Esophagus muscularis mucosa (tissue), 4 donors: ENCODE results near the gene SLC9A6. TPM values are rescaled to one million over a fixed set of nuclear protein-coding genes. Genes with fewer than 3 reads are reported as not detected.

Source experiments
- DNase-seq: peaks from one replicate; pipeline ENCODE4 v3.0.0-alpha.2; 2017; ENCODE audit errors: extremely low spot score
- H3K27ac ChIP-seq, 4 donors: fragments of 200-600 bp; sonication (generic); replicated peaks in 1 of 4; 1 replicate in 3 of 4; 2 replicates in 1 of 4; pipeline ENCODE4 v1.5.1; 2016 to 2019; ENCODE audit warnings: mild to moderate bottlenecking in 1 of 4
- H3K27me3 ChIP-seq, 4 donors: fragments of 200-600 bp; sonication (generic); one replicate each; pipeline versions ENCODE4 v1.5.1 to v1.6.0; 2016 to 2019
- H3K36me3 ChIP-seq, 4 donors: fragments of 200-600 bp; sonication (generic); one replicate each; pipeline ENCODE4 v1.5.1; 2016 to 2019
- H3K4me1 ChIP-seq, 4 donors: fragments of 200-600 bp; sonication (generic); one replicate each; pipeline ENCODE4 v1.5.1; 2016 to 2019
- H3K4me3 ChIP-seq, 4 donors: fragments of 200-600 bp; sonication (generic); 1 replicate in 2 of 4; 2 replicates in 2 of 4; pipeline ENCODE4 v1.5.1; 2016 to 2019; ENCODE audit warnings: mild to moderate bottlenecking in 4 of 4, moderate library complexity in 1 of 4
- H3K9me3 ChIP-seq, 4 donors: fragments of 200-600 bp; sonication (generic); 1 replicate in 3 of 4; 2 replicates in 1 of 4; pipeline ENCODE4 v1.5.1; 2016 to 2019
- CTCF ChIP-seq, 3 experiments: fragments of 200-600 bp in 2 of 3; fragments of 450-650 bp in 1 of 3; sonication (generic) in 2 of 3; IDR thresholded peaks; one replicate each; pipeline ENCODE4 v1.5.1; 2017 to 2019; ENCODE audit warnings: antibody characterized with exemption in 3 of 3, mild to moderate bottlenecking in 2 of 3, moderate library complexity in 1 of 3
- EP300 ChIP-seq: sonication (generic); formaldehyde crosslinking; IDR thresholded peaks from one replicate; pipeline ENCODE4 v1.6.1; 2017; ENCODE audit warnings: antibody characterized with exemption
- POLR2A ChIP-seq: fragments of 450-650 bp; IDR thresholded peaks from one replicate; pipeline ENCODE4 v1.6.1; 2017; ENCODE audit warnings: antibody characterized with exemption, moderate library complexity, mild to moderate bottlenecking, low read depth
- POLR2AphosphoS5 ChIP-seq, 2 donors: sonication (generic); formaldehyde crosslinking; IDR thresholded peaks; one replicate each; pipeline ENCODE4 v1.6.1; 2017; ENCODE audit warnings: antibody characterized with exemption in 2 of 2
- WGBS: methylation state at CpG from one replicate; pipeline ENCODE4 v1.1.5; 2018; 5-methylcytosine and 5-hydroxymethylcytosine counted together
- intact Hi-C: fragments of 100-400 bp; cut with DNase I; formaldehyde crosslinking; loops from one replicate; pipeline ENCODE4 v1.15.1; 2023
- total RNA-seq, 4 donors: library from RNA; depleted of rRNA; stranded (reverse); fragments of >200 nt; gene quantifications; one replicate each; pipeline versions ENCODE4 v1.1.0 to v1.2.1, GENCODE V29; 2016

SLC9A6 gene
- total RNA-seq, 4 donors from 2014 or later: 12.9 to 17.4 (median 13.7) TPM

GRCh38 chrX:135982860-135983259, 2.4 kb upstream of the SLC9A6 start:
- Histone ChIP-seq H3K4me1 (peaks cover 4 to 27% (median 20%) of the 10 kb centered on the region in 4 donors), H3K27me3 (no peaks in the 10 kb centered on the region), H3K36me3 (no peaks in the 10 kb centered on the region), H3K9me3 (no peaks in the 10 kb centered on the region), H3K4me3 (no peak overlapping the region), H3K27ac (no peak overlapping the region)
- WGBS: 57% methylated on average over 1 of the region's 1 CpG
- TF ChIP-seq POLR2AphosphoS5 (IDR thresholded peaks at IDR 0.05) (no peak), CTCF (IDR thresholded peaks at IDR 0.05) (no peak), POLR2A (no peak), EP300 (no peak)
- intact Hi-C loops: no loop called here
- no peak for DNase-seq

- intact Hi-C loops: no loop called here
- WGBS: 63% methylated on average over 2 of the region's 2 CpGs
- no peaks in the 10 kb centered on the region for H3K9me3 ChIP-seq
- peaks cover 4 to 27% (median 20%) of the 10 kb centered on the region in 4 donors for H3K4me1 ChIP-seq
- H3K36me3 ChIP-seq: no peaks in the 10 kb centered on the region
- DNase-seq: no peak
- H3K27me3 ChIP-seq: no peaks in the 10 kb centered on the region
- peak overlapping the region; percentile 69 to 75 (median 71) for H3K4me3 ChIP-seq
- TF ChIP-seq POLR2A: no peak
- no peak for TF ChIP-seq CTCF (IDR thresholded peaks at IDR 0.05)
- no peak for TF ChIP-seq POLR2AphosphoS5 (IDR thresholded peaks at IDR 0.05)
- TF ChIP-seq EP300: no peak
- peak overlapping the region; percentile 80 to 87 (median 81) for H3K27ac ChIP-seq
Measured at GRCh38 chrX:135984256-135984655, 979 bp upstream of the SLC9A6 start.

- no peak for TF ChIP-seq POLR2A
- TF ChIP-seq POLR2AphosphoS5 (IDR thresholded peaks at IDR 0.05): no peak
- no peak for TF ChIP-seq EP300
- no peak for TF ChIP-seq CTCF (IDR thresholded peaks at IDR 0.05)
- no peaks in the 10 kb centered on the region for H3K27me3 ChIP-seq
- peaks cover 4 to 27% (median 20%) of the 10 kb centered on the region in 4 donors for H3K4me1 ChIP-seq
- no peaks in the 10 kb centered on the region for H3K36me3 ChIP-seq
- no peaks in the 10 kb centered on the region for H3K9me3 ChIP-seq
- DNase-seq: no peak
- WGBS: 33% methylated on average over 7 of the region's 7 CpGs
- peak overlapping the region; percentile 80 to 87 (median 81) for H3K27ac ChIP-seq
- H3K4me3 ChIP-seq: peak overlapping the region; percentile 69 to 75 (median 71)
- intact Hi-C loops: no loop called here
Measured at GRCh38 chrX:135984791-135985156, 461 bp upstream of the SLC9A6 start.

- Histone ChIP-seq H3K36me3 (no peaks in the 10 kb centered on the region), H3K27me3 (no peaks in the 10 kb centered on the region), H3K4me3 (peak overlapping the region; percentile 69 to 75 (median 71)), H3K9me3 (no peaks in the 10 kb centered on the region), H3K4me1 (peaks cover 4 to 27% (median 20%) of the 10 kb centered on the region in 4 donors), H3K27ac (peak overlapping the region; percentile 80 to 87 (median 81))
- intact Hi-C loops: no loop called here
- WGBS: 44% methylated on average over 15 of the region's 15 CpGs
- DNase-seq: no peak
- TF ChIP-seq POLR2A (no peak), POLR2AphosphoS5 (IDR thresholded peaks at IDR 0.05) (no peak), CTCF (IDR thresholded peaks at IDR 0.05) (no peak), EP300 (no peak)
Measured at GRCh38 chrX:135985973-135986310, 707 bp downstream of the SLC9A6 start.

GRCh38 chrX:135988245-135988644, 3.0 kb downstream of the SLC9A6 start:
- Histone ChIP-seq H3K4me1 (peaks cover 4 to 27% (median 20%) of the 10 kb centered on the region in 4 donors), H3K27ac (no peak overlapping the region), H3K27me3 (no peaks in the 10 kb centered on the region), H3K4me3 (no peak overlapping the region), H3K36me3 (no peaks in the 10 kb centered on the region), H3K9me3 (no peaks in the 10 kb centered on the region)
- TF ChIP-seq EP300 (no peak), POLR2A (no peak), CTCF (IDR thresholded peaks at IDR 0.05) (no peak), POLR2AphosphoS5 (IDR thresholded peaks at IDR 0.05) (no peak)
- WGBS: 84% methylated on average over 4 of the region's 4 CpGs
- intact Hi-C loops: no loop called here
- no peak for DNase-seq
